EL (cell line): ENCODE results near the gene NUP210L.

Experiments used
- DNase-seq: peaks from one replicate; pipeline ENCODE4 v3.0.0-alpha.2; 2016

The NUP210L gene

GRCh38 chr1:153942766-153943549 is 211.9 kb downstream of the NUP210L start:
- no peak for DNase-seq
